DMS79 (cell line): ENCODE data around the gene CAMKV.

Experiments used
- DNase-seq: peaks from one replicate; lab custom pipeline; 2025; lab: John Stamatoyannopoulos, UW

Gene CAMKV

DNA sequence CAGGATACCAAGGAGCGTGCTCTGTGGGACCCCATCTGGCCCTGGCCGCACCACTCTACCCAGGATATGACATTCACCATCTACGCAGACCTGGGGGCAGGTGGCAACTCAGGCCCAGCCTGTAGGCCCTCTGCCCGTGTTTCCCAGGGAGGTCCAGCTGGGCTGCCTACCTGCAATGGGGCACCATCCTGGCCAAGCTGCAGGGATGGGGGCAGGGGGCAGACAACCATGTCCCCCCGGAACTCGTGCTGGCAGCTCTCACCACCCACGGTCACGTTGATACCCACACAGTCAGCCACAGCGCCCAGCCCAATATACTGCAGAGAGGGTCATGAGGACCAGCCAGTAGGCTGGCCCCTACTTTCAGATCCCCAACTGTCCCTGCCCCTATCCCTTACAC, 26.1 kb upstream of the CAMKV start:
- no peak for DNase-seq

DNA sequence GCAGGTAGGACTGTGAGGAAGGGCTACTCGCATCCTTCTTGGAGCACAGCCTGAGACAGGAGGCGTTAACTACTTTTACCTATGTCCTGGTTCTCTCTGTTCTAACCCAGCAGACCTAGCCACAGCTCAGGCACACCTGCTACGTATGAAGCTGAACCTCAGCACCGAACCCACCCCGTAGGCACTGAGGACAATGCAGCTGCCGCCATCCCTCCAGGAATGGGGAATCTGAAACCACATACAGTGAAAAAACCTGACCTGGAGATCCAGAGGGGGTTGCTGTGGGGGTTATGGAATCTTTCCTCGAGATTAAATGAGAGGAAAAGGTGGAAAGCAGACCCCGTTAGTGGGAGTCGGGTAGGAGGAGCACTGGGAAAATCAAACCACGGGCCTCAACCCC, 19.6 kb upstream of the CAMKV start:
- DNase-seq: no peak

DNA sequence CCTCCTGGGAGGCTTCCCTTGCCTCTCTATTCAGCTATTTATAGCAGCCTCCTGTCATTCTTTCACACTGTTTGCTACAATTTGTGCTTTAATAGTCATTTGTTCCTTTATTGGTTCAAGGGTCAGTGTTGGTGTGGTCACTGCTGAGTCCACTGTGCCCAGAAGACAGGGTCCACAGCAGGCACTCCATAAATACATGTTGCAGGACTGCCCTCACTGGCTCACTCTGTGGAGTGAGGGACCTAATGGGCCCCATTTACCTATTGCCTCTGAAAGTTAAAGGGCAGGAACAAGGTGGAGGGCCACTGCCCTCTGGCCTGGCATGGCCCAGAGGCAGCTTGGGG, 17.2 kb upstream of the CAMKV start:
- no peak for DNase-seq

DNA sequence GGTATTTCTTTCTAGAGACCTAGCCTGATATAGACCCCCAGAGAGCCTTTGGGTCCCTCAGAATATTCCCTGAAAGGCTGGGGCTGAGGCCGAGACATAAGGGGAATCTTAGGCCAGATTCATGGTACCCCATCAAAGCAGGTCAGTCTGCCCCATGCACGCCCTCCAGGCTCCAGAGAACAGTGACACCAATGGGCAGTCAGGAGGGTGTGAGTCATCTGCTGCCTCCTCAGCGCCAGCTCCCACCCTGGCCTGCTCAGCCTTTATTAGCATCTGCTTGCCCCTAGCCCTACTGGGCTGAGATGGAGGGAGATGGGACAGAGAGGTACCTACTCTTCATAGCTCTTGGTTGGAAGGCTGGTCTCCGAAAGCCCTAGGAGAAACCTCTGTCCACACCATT, 14.3 kb upstream of the CAMKV start:
- no peak for DNase-seq

DNA sequence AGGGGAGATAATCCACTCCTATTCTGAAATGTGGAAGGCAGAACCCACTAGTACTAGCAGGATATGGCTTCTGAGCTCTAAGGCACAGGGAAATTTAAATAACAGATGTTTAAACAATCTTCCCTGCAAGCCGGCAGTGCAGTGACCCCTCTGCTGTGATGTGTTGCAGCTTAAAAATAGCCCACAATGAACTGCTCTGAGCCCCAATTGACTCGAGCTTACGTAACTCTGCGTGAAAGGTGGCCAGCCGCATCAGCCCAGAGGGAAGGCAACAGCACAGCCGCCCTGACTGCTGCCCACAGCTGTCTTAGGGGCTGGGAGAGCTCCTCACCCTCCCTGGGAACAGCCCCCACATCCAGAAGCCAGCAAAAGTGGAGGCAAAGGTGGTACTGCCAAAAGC, 12.5 kb upstream of the CAMKV start:
- no peak for DNase-seq

DNA sequence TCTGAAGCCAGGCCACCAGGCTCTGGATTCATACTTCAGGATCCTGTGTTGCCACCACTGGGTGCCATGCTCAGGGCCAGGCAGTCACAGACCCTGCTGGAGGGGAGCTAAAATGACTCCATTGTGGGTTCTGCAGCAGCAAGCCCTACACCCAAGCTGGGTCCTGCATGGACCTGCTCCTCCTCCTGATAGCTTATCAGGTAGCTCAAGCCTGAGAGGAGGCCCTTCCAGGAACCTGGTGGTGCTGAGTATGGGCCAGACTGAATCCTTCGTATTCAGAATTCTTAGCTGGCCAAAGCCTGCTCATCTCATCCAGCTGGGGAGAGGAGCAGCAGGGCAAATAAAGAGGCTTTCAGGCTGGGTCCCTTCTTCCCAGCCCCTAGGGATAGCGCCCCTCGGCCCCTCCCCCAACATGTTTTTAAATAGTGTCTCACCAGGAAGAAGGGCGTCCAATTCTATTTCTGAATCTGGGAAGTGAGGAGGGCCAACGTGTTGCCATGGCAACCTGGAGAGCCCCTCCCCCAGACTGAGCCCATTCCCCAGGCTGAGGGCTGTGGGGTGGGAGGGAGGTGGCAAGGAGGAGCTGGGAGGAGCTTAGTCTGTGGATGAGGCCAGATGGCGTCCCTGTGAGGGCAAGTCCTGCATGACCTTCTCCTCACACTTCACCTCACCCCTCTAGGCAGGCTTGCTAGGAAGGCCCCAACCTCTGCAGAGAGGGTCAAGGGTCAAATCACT, 11.0 kb upstream of the CAMKV start:
- no peak for DNase-seq

DNA sequence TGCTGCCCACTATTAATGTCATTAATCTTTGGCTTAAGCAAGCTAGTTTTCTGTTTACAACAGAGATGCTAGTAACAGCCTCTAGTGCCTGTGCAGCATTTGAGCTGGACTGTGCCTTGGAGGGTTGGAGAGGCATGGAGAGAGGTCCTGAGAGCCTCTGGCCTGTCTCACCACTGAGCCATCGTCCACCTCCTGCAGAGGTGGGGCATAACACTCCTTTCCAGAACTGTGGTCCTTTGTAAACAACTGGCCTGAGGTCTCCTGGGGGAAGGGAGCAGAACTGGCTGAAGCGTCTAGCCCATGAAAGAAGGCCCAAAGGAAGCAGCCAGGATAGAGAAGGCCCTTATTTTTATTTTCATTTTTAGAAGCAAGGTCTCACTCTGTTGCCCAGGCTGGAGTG, 10.0 kb upstream of the CAMKV start:
- no peak for DNase-seq

DNA sequence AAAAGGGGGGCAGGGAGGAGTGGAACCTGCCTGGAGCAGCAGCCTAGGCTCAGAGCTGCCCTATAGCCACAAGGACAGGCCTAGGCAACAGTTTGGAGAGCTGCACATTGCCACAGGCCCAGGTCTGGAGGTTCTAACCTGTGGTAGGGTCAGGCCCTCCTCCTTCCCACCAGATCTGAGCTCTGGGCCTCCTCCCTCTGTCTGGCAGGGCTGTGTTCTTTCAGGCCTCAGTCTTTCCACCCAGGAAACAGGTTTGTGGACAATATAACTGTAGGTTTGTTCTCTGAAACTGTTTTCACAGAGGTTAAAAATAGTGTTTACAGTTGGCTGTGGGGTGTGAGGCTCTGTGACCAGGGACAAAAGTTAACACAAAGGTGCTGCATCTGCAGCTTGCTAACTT, 9.0 kb upstream of the CAMKV start:
- DNase-seq: no peak

DNA sequence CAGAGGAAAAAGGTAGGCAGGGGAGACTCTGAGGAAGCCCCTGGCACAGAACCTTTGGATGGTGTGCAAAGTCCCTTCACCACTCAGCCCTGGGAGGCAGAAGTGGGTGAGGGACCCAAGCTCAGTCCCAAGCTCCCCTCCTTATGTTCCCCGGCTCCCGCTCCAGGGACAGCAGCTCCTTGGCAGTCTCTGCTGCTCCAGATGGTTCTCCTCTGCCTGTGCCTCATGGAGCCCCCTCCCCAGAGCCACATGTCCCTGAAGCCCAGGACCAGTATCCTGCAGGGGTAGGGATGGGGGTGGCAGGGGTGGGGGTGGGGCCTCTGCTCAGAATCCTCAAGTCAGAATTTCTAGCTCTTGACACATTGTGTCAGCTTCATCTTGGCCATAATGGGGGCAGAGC, 8.0 kb upstream of the CAMKV start:
- no peak for DNase-seq

DNA sequence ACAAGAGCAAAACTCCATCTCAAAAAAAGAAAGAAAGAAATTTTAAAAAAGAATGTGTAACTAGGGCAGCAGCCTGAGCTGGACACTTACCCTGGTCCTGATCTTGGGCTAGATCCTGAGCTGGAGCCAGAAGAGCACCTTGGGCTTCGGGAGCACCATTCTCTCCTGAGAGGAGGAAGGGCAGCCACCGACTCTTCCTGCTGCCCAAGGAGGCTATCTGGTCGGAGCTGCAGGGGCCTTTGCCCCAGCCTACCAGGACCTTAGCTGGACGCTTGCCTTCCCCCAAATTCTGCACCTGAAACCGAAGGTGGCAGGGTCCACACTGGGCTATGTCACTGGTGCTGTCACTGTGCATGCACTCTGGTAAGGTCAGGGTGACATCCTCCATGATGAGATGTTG, 6.9 kb upstream of the CAMKV start:
- no peak for DNase-seq

DNA sequence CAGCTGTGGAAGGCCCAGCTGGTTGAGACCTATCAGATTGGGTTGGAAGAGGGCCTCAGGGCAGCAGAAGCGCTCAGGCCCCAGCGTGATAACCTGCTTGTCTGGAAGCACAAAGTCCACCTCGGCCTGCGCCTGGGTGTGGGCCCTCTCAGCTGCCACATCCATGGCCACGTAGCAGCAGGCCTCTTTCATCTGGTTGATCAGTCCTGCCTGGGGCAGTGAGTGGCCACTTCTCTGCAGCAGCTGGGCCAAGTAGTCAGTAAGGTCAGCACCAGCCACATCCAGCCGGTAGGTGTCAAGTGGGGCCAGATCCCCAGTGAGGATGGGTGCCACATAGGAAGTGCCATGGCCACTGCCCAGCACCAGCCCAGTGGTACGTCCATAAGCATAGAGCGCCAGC, 3.9 kb upstream of the CAMKV start:
- no peak for DNase-seq

DNA sequence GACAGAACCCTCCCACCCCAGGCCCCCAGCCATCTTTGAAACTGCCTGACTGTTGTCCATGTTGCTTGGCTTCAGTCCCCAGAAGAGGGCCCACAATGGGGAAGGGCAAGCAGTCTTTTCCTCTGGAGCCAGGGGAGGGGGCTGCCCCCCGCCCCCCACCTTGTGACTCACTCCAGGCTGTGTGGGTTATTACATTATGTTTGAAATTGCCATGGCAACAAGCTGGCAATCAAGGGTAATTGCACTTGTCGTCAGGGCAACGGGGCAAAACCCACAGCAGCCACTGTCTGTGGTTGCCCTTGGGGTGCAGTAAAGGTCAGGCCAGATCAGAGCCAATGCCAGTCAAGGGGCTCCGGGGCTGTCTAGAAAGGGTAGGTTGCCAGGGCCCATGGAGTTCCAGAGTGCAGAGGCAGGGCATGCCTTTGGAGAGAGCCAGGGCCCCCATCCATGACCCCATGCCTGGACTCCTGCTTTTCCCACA, 3.1 kb upstream of the CAMKV start:
- DNase-seq: no peak

DNA sequence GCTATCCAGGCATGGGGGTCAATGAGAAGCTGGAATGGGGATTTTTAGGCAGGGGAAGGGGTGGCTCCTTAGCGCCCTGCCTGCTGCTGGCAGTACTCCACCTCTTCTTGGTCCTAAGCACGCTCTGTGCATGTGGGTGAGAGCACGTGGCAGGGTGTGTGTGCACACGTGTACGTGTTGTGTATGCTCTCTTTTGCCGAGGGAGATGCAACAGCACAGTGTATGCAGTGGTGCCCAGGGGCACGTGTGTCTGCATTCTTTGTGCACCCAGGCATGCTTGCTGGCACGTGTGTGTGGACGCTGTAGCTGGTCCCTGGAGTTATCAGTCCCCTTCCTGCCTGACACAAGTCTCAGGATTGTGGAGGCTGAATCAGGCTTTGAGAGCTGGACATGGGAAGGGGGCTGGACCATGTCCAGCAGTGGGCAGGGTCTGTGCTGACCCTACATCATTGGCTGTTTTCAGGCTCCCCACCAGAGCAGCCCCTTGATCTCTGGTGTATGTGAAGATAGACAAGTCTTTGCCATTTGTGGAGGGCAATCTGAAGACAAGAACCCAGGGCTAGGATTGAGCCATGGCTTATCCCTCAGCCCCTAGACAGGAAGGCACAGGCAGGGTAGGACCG, 1.9 kb upstream of the CAMKV start:
- no peak for DNase-seq

DNA sequence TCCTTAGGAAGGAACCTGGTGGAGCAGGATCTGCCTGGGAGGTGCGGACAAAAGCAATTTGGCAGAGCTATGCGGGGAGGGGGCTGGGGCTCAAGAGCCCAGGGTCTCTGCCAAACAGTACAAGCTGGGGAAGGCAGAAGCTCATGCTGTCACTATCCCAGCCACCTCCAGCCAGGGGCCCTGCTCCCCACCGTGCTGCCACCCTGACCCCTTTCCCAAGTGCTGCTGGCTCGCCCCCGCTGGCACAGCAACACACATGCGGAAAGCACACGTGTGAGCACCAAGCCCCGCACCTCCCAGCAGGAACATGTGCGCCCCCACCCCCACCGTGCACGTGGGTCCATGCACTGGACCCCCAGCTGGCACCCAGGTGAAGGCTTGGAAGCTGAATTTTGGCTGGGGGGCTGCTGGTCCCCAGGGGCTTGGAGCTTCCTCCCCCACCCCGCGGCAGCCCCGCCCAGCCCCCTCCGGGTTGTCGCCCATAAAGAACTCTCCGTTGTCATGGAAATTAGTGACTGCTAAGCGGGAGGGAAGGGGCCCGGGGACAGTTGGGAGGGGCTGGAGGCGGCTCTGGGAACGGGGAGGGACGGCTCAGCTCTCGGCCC, 742 bp downstream of the CAMKV start:
- no peak for DNase-seq

DNA sequence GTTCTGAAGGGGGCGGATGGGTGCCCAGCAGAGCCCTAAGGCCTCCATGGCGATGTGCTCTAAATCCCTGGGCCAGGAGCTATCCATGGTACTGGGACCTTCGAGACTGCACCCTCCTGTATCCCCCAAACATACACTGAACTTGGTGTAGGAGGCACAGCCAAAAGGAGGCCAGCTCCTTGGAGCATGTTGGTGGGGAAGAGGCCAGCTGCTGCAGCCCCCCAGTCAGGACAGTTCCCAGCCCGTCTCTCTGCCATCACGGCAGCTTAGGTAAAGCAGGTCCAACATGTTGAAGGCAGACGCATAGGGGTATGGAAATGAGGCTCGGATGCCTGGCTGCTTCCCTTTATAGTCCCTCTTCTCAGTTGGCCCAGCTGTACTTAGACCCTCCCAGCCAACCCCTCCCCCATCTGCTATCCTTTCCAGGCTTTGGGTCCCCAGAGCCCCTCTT, 1.8 kb downstream of the CAMKV start:
- DNase-seq: no peak

DNA sequence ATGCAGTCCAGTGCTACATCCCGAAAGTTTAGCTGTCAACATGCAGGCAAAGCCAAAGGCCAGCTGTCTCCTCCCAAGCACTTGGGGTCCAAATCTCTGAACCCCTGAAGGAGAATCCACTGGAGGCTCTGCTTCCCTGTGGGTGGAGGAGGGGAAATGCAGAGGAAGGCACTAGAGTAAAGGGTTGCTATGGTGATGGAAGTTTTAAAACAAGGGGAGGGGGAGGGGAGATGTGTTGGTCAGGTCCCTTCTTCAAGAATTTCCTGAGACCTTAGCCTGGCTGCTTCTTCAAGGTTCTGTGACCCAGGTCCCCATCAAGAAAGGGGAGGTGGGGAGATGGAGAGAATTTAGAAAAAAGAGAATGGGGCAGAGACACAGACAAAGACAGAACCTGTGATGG, 2.3 kb downstream of the CAMKV start:
- DNase-seq: no peak

DNA sequence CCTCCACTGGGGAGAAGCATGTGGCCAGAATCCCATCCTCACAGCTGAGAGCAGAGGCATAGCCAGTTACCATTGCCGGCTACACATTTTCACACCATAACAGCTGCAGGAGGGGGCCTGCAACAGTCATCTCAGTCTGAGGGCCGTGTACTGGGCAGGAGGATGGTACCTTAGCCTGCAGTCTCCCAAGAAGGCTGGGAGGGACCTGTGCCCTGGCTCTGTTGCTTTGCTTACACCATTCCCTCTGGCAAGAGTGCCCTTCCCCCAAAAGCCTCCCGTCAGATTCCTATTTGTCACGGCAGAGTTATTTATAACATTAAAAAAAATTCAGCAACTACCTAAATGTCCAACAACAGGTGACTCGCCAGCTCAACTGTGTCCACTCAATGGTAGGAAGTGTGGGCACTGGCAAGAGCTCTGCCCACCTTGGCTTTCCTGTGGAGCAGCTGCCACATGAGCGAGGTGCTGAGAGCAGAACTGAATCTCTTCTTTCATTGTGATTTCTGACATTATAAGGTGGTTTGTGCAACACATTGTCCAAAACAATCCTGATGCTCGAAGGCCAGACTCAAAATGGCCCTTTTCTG, 4.4 kb downstream of the CAMKV start:
- no peak for DNase-seq

DNA sequence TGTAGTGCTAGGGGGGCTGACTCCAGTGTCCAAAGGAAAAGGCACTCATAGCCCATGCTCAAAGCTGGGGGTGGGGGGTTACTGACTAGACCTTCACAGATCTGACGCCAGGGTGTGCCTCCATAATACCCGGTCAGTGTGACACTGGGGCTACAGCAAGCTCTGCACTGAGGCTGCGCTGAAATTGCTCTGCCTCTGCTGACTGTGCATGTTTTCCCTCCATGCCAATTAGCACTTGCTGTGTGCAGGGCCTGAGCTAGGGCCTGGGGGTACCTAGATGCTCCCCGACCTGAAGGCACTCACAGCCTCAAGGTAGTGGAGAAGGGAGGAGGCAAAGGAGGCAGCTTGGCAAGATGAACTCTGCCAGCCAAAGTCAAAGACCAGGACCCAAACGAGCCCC, 5.2 kb downstream of the CAMKV start:
- no peak for DNase-seq

DNA sequence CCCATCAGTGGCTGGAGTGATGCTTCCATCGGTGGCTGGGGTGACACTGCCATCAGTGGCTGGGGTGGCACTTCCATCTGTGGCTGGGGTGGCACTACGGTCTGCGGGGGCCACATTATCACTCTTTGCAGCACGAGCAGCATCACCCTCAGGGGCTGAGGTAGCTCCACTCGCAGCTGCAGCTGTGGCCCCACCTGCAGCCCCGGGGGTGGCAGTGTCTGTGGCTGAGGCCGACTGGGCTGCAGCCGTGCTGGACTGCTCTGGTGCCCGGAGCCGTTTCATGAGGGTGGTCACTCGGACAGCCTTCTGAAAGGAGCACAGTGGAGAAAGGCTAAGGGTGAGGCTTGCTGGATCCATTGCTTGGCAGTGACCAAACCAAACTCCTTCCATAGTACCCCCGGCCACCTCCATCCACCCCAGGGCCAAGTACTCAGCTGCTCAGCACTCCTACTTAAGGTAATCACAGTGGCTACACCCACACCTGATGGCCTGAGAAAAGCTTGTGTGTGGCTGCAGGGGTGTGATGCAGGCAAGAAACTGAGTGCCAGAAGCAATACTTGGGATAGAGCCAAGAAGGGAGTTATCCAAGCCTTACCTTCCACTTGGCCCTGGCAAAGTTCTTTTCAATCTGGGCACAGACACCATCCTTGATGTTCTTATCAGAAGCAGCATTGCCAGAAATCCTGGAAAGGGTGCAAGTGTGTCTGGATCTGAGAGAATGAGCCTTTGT, 10.0 kb downstream of the CAMKV start:
- DNase-seq: peak; percentile 38

DNA sequence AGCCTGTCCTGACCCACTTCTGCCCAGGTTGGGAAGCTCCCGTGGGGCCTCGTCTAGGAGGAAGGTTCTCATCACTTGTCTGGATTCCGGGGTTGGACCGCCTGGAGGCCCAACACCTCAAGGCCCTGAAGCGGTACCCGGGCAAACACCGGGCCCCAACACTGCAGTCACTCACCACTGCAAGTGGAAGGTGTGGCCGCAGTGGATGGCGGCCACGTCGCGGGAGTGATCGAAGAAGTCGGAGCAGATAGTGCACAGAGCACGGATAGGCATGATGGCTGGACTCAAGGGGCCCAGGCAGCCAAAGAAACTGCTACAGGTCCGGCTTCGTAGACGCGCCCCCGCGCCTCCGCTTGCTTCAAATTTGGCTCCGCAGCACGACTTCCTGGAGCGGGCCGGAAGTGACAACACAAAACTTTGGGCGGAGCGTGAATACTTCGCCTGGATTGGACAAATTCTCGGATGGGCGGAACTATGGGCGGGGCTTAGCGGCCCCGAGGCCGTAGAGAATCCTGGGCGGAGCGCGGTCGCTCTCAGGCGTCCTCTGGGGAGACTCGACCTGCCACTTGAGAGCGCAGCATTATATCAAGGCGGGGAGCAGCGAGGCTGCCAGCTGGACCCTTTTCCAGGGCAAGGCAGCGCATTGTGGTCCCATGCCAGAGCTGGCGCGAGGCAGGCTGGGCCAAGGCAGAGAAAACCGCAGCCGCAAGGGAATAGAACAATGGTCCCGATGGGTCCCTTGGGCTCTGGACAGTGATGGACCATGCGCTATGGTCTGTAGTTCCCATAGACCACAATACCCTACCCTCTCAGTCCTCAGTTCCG, 13.3 kb downstream of the CAMKV start, which contains the start of gene TRAIP:
Gene TRAIP, minus strand, starts transcription at position 384 of the 825 bp plus-strand sequence. Its CDS starts 111 bp downstream, at position 273.
- DNase-seq: peak; percentile 78

DNA sequence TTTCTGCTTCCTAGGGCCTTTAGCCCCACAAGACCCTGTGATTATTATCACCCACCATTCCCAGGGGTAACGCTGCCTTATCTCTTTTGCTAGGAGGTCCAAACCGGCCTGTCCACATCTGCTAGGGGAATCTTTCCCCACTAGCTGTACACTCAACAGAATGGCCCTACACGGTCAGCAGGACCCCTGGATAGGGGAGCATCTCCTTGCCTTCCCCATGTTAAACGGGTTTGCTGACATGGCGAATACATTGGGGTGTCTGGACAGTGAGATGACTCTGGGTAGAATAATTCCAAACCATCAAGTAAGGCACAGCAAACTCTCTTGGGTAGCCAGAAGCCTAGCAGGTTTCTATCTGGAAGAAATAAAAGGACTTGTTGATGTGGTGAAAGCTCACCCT, 14.0 kb downstream of the CAMKV start:
- DNase-seq: no peak
